Osteoblast (primary cell): Measurements from ENCODE around the gene STRIP2. TPM values are rescaled to one million over a fixed set of nuclear protein-coding genes. Genes with fewer than 3 reads are reported as not detected.
"Not testable (repeated sequence)": the region's sequence is repeated elsewhere in the genome, so short reads cannot be mapped to it uniquely, and the experiment has no call there.

Source experiments
- DNase-seq: peaks from one replicate; pipeline ENCODE4 v3.0.0; 2011; ENCODE audit warnings: low spot score, mixed read lengths; ENCODE audit not compliant: insufficient read length; ENCODE audit errors: missing footprints
- H2AFZ ChIP-seq: 2 replicates; pipeline ENCODE4 v1.6.0; 2011; ENCODE audit warnings: mild to moderate bottlenecking, low read length
- H3K27ac ChIP-seq: 2 replicates; pipeline ENCODE4 v1.5.1; 2011; ENCODE audit warnings: mild to moderate bottlenecking, low read depth, low read length, moderate library complexity
- H3K27me3 ChIP-seq: 2 replicates; pipeline ENCODE4 v1.6.0; 2012; ENCODE audit warnings: mild to moderate bottlenecking, control low read depth, inconsistent platforms, low read length, moderate library complexity; ENCODE audit not compliant: insufficient read depth
- H3K36me3 ChIP-seq: 2 replicates; pipeline ENCODE4 v1.5.1; 2011; ENCODE audit warnings: mild to moderate bottlenecking, low read length, control low read depth, moderate library complexity; ENCODE audit not compliant: insufficient read depth
- H3K4me1 ChIP-seq: 2 replicates; pipeline ENCODE4 v1.5.1; 2011; ENCODE audit warnings: mild to moderate bottlenecking, low read length, control low read depth, moderate library complexity; ENCODE audit not compliant: insufficient read depth
- H3K4me2 ChIP-seq: 2 replicates; pipeline ENCODE4 v1.6.0; 2011; ENCODE audit warnings: mild to moderate bottlenecking, low read length; ENCODE audit not compliant: insufficient read depth
- H3K4me3 ChIP-seq: fragments of 200-600 bp; sonication (generic); 3 replicates; pipeline ENCODE4 v1.5.1; 2012; ENCODE audit warnings: mild to moderate bottlenecking, low read length, inconsistent platforms; ENCODE audit not compliant: insufficient read depth
- H3K79me2 ChIP-seq: 2 replicates; pipeline ENCODE4 v1.6.0; 2012; ENCODE audit warnings: mild to moderate bottlenecking, low read length, control low read depth, inconsistent platforms; ENCODE audit not compliant: insufficient read depth
- H3K9me3 ChIP-seq: 2 replicates; pipeline ENCODE4 v1.5.1; 2011; ENCODE audit warnings: low read depth, low read length, control low read depth
- H4K20me1 ChIP-seq: 2 replicates; pipeline ENCODE4 v1.6.0; 2012; ENCODE audit warnings: mild to moderate bottlenecking, low read length, control low read depth; ENCODE audit not compliant: insufficient read depth
- CTCF ChIP-seq: IDR thresholded peaks from 2 replicates; pipeline ENCODE4 v1.5.1; 2011; ENCODE audit warnings: mild to moderate bottlenecking, low read depth, low read length, moderate library complexity; ENCODE audit errors: extremely low read depth
- total RNA-seq: library from RNA; depleted of rRNA; stranded (reverse); fragments of >200 nt; gene quantifications from 2 replicates; pipeline ENCODE4 v1.2.3, GENCODE V29; 2012

STRIP2 gene
- total RNA-seq, 1 donor, result 8.3 TPM

GRCh38 chr7:129480674-129481363, 46.6 kb downstream of the STRIP2 start:
- Histone ChIP-seq H3K79me2 (no peaks in the 10 kb centered on the region), H3K27me3 (no peaks in the 10 kb centered on the region), H3K4me3 (no peak overlapping the region), H3K4me2 (no peak overlapping the region), H4K20me1 (no peaks in the 10 kb centered on the region), H3K9me3 (no peaks in the 10 kb centered on the region), H3K4me1 (no peaks in the 10 kb centered on the region), H3K36me3 (no peaks in the 10 kb centered on the region), H2AFZ (no peak overlapping the region), H3K27ac (no peak overlapping the region)
- DNase-seq, result no peak
- TF ChIP-seq CTCF, result no peak

GRCh38 chr7:129481376-129481775, 47.1 kb downstream of the STRIP2 start:
- not testable (repeated sequence) for H3K4me2 ChIP-seq, H3K27ac ChIP-seq, H2AFZ ChIP-seq, H3K4me1 ChIP-seq, H3K9me3 ChIP-seq, DNase-seq, H3K4me3 ChIP-seq, H4K20me1 ChIP-seq, H3K27me3 ChIP-seq, H3K36me3 ChIP-seq, H3K79me2 ChIP-seq

GRCh38 chr7:129482781-129483180, 48.5 kb downstream of the STRIP2 start:
- Histone ChIP-seq H3K4me3 (no peak overlapping the region), H3K9me3 (no peaks in the 10 kb centered on the region), H3K4me2 (no peak overlapping the region), H2AFZ (no peak overlapping the region), H3K27me3 (no peaks in the 10 kb centered on the region), H3K79me2 (no peaks in the 10 kb centered on the region), H3K36me3 (no peaks in the 10 kb centered on the region), H4K20me1 (no peaks in the 10 kb centered on the region), H3K27ac (no peak overlapping the region), H3K4me1 (no peaks in the 10 kb centered on the region)
- DNase-seq, result no peak
- no peak for TF ChIP-seq CTCF

GRCh38 chr7:129489491-129489890, 55.3 kb downstream of the STRIP2 start:
- H3K4me2 ChIP-seq, result peak overlapping the region; percentile 47
- peaks cover 29% of the 10 kb centered on the region for H3K4me1 ChIP-seq
- no peak for TF ChIP-seq CTCF
- H3K36me3 ChIP-seq, result no peaks in the 10 kb centered on the region
- H2AFZ ChIP-seq, result peak overlapping the region; percentile 11
- no peaks in the 10 kb centered on the region for H3K79me2 ChIP-seq
- no peaks in the 10 kb centered on the region for H3K9me3 ChIP-seq
- no peaks in the 10 kb centered on the region for H3K27me3 ChIP-seq
- peak; percentile 74 for DNase-seq
- H3K27ac ChIP-seq, result peak overlapping the region; percentile 75
- H3K4me3 ChIP-seq, result no peak overlapping the region
- H4K20me1 ChIP-seq, result no peaks in the 10 kb centered on the region
